NCI-H2107 treated with DMSO at 0.1 percent for 48 hours (cell line): ENCODE results near the gene ZNHIT1.
"Not testable (repeated sequence)": the region's sequence is repeated elsewhere in the genome, so short reads cannot be mapped to it uniquely, and the experiment has no call there.

Experiments used
- DNase-seq: peaks from one replicate; lab custom pipeline; 2025; ENCODE audit not compliant: unreplicated experiment; lab: John Stamatoyannopoulos, UW

ZNHIT1 gene

DNA sequence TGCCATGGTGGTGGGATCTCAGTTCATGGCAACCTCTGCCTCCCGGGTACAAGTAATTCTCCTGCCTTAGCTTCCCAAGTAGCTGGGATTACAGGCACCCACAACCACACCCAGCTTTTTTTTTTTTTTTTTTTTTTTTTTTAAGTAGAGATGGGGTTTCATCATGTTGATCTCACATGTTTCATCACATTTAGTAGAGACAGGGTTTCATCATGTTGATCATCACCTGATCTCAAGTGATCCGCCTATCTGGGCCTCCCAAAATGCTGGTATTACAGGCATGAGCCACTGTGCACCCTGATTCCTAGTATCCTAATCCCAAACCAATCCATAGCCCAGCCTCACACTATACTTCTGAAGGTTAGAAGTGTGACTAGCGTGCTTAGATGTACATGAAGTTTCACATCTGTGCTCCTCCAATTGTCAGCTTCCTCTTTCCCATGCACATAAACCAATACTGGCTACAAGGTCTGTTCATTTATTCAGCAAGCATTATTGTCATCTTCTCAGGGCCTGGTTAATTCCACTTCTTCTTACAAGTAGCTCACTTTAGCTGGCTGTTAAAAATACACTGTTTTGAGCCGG, 31.0 kb upstream of the ZNHIT1 start:
- DNase-seq: no peak

GRCh38 chr7:101189109-101189508, 28.9 kb upstream of the ZNHIT1 start:
- no peak for DNase-seq

GRCh38 chr7:101195884-101196283, 22.1 kb upstream of the ZNHIT1 start:
- DNase-seq: no peak

DNA sequence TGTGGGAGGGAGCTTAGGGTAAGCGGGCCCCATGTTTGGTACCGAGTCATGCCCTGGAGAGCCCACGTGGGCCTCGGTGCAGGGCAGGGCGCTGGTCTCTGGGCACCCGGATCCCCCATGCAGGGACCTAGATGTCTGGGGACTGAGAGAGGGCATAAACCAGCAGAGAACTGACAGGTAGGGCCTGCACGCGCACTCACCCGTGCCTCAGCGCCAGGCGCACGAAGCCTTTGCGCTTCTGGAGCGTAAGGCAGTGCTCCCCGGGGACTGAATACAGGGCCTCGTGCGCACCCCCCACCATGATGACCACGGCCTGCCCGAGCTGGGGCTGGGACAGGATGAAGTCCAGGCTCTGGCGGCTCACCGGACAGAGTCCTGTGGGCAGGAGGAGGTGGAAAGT, 20.0 kb upstream of the ZNHIT1 start:
- DNase-seq: no peak

DNA sequence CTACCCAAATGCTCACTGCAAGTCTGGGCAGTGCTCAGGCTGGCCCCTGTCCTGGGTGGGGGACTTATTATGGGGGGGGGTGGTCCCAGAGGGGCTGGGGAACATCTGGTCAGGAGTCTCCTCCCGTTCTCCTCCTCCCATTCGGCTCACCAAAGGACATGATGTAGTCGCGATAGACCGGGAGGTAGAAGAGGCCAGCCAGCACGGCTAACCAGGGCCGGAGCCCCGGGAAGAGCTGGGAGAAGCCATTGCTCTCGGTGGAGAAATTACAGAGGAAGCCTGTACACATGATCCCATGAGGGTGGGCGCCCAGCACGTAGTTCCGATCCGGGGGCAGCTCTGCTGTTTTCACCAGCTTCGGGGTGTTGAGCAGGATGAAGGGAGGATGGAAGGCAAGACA, 19.5 kb upstream of the ZNHIT1 start:
- no peak for DNase-seq

DNA sequence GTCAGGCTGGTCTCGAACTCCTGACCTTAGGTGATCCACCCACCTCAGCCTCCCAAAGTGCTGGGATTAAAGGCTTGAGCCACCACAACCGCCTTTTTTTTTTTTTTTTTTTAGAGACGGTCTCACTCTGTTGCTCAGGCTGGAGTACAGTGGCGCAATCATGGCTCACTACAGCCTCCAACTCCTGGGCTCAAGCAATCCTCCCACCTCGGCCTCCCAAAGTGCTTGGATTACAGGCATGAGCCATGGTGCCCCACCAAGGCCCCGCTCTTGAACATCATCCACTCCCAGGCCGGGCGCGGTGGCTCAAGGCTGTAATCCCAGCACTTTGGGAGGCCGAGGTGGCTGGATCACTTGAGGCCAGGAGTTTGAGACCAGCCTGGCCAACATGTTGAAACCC, 18.4 kb upstream of the ZNHIT1 start:
- not testable (repeated sequence) for DNase-seq

GRCh38 chr7:101200504-101200861, 17.5 kb upstream of the ZNHIT1 start:
- no peak for DNase-seq

GRCh38 chr7:101200862-101201599, 16.9 kb upstream of the ZNHIT1 start, which contains the start of gene MOGAT3:
TSS of gene MOGAT3 (minus strand) at chr7:101201036. CDS start at chr7:101200854, 182 bp downstream.
- DNase-seq: no peak

- DNase-seq: peak; percentile 10
Observed at GRCh38 chr7:101201695-101202602, 16.0 kb upstream of the ZNHIT1 start.

DNA sequence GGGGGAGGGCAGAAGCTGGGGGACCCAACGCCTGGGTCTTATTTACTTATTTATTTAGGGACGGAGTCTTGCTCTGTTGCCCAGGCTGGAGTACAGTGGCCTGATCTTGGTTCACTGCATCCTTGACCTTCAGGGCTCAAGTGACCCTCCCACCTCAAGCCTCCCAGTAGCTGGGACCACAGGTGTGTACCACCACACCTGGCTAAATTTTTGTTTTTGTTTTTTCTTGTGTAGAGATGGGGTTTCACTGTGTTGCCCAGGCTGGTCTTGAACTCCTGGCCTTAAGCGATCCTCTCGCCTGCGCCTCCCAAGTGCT, 15.4 kb upstream of the ZNHIT1 start:
- no peak for DNase-seq

DNA sequence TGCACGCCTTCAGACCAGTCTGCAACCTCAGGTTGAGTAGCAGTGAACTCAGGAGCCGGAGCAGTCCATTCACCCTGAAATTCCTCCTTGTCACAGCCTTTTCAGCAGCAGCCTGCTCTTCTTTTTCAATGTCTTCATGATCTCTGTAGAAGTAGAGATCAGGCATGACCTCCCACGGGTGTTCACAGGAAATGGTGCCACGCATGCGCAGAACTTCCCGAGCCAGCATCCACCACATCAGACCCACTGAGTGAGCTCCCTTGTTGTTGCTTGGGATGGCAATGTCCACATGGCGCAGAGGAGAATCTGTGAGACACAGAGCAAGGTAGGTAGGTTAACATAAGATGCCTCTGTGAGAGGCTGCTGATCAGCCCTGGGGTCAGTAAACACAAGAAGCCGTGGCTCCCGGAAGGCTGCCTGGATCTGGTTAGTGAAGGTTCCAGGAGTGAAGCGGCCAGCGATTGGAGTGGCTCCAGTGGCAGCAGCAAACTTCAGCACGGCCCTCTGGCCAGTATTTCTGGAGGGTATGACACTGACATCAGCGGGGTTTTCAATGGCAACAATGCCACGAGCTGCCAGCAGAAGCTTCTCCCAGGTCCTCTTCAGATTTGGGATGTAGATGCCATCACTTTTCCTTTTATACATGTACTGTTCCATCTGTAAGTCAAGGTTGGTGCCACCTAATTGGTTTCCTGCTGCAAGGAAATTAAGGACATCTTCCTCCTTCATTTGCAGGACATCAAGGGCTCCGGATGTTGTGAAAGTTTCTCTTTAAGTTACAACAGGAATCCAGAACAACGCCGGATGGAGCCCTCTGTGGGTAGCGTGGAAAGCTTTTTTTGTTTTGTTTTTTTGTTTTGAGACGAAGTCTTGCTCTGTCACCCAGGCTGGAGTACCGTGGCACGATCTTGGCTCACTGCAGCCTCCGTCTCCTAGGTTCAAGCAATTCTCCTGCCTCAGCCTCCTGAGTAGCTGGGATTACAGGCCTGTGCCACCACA, 13.9 kb upstream of the ZNHIT1 start:
- DNase-seq: not testable (repeated sequence)

DNA sequence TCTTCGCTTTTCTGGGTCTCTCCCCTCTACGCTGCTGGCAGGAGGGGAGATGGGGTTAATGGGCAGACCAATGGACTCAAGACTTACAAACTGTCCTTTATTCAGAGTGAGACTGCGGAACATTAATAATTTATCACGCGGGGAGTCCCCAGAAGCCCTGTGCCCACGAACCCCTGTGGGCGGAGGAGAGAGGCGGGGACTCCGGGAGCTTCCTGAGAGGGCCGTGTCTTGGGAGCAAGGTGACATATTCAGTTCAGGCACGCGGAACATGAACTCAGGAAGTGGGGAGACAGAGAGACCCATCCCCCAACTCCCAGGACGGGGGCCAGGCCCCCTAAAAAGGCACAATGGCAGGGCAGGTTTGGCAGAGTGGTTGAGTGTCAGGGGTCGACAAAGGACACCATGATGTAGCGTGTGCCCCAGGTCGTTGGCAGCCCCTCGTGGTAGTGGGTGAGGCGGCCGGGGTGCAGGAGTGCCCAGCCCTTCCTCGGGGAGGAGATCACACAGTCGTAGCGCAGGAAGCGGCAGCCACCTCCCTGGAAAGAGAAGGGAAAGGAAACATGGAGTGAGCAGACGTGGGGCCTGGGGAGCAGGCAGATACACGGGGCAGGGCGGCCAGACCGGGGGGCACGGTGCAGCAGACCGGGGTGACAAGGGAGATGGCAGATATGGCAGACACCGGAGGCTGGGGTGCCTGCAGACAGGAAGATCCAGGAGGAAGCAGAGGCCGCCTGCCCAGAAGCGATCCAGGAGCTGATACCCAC, 11.9 kb upstream of the ZNHIT1 start:
- DNase-seq: no peak

- DNase-seq: no peak
Observed at GRCh38 chr7:101206665-101207042, 11.3 kb upstream of the ZNHIT1 start.

DNA sequence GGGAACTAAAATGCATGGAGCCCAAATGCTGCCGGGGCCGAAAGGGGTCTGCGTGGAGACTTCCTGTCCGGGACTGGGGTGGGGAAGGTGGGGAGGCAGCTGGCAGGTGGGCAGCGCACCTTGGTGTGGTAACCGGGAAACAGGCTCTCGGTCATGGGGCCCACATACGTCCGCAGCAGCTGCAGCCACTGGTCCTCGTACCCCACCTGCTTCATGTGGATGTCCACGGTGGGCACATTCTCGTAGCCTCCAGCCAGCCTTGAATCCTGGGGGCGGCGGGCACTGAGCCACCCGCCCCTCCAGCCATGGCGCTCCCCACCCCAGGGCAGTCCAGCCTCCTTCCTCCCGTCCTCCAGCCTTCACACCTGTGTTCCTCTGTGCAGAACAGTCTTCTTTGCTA, 10.5 kb upstream of the ZNHIT1 start:
- DNase-seq: no peak

- DNase-seq: no peak
Observed at GRCh38 chr7:101208794-101209193, 9.2 kb upstream of the ZNHIT1 start.

GRCh38 chr7:101210143-101210542, 7.8 kb upstream of the ZNHIT1 start:
- DNase-seq: no peak

DNA sequence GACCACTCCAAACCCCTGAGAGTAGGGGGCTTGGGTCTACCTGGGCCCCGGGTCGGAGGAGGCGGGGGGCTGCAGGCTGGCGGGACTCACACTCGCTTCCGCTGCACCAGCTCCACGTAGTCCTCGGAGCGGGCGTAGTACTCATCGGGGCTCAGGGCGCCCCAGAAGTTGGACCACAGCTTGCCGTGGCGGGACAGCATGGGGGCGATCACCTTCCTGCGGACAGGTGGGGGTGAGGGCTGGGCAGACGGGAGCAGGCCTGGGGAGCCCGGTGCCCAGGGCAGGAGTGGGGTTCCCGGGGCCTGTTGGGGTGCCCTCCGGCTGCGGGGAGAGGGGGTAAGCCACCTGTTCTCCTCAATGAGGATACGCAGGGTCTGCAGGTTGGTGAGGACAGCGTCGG, 6.5 kb upstream of the ZNHIT1 start:
- DNase-seq: no peak

DNA sequence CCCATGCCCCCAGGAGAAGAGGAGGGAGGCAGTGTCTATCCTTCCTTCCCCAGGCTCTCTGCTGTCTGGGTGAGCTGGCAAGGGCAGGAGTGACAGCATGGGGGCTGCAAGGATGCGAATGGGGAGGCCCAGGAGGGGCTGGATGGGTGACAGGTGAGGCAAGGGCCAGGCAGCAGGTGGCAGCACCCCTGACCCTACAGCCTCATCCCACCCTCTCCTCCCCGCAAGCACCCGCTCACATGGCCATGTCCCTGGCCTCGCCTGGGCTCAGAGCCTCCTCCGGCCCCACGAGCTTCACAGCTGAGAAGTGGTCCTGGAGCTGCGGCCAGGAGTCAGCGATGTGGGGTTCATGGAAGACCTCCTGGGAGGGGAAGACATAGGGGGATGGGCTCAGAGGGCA, 6.0 kb upstream of the ZNHIT1 start:
- DNase-seq: no peak

GRCh38 chr7:101216001-101216859, 1.7 kb upstream of the ZNHIT1 start:
- DNase-seq: no peak
